Measurements from ENCODE around the gene SPAG16.

Gene SPAG16

DNA sequence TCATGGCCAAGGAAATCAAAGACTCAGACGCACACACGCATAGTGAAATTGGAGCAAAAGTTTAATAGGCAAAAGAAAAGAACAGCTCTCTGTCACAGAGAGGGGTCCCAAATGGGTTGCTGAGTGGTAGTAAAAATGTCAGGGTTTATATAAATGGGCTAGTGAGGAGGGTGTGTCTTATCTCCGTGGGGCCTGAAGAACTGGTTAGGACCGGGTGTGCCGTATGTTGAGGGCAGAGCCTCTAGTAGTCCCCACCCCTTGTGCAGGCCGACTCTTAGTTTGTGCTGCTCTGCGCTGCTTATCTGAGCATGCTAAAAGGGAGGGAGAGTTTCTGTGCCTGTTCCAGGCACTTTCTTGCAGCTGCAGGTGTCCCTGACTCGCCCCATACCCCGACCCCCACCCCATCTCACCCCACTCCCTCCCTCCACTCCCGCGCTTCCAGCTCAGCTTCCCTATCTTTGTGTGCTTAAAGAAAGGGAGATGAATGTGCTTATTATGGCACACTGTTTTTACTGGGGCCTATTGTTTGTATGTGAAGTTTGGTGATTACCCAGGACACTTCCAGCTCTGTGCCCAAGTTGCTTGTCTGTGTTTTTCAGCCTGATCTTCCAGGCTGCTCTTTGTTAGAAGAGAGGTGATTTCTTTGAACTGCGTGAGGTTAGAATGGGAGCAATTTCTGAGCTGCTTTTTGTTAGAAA, 167.4 kb downstream of the SPAG16 start:
- in situ Hi-C loops (cut with HindIII; ENCODE audit: low sequenced_read_pairs) = no loop called here
- TF ChIP-seq, protein P1, sequence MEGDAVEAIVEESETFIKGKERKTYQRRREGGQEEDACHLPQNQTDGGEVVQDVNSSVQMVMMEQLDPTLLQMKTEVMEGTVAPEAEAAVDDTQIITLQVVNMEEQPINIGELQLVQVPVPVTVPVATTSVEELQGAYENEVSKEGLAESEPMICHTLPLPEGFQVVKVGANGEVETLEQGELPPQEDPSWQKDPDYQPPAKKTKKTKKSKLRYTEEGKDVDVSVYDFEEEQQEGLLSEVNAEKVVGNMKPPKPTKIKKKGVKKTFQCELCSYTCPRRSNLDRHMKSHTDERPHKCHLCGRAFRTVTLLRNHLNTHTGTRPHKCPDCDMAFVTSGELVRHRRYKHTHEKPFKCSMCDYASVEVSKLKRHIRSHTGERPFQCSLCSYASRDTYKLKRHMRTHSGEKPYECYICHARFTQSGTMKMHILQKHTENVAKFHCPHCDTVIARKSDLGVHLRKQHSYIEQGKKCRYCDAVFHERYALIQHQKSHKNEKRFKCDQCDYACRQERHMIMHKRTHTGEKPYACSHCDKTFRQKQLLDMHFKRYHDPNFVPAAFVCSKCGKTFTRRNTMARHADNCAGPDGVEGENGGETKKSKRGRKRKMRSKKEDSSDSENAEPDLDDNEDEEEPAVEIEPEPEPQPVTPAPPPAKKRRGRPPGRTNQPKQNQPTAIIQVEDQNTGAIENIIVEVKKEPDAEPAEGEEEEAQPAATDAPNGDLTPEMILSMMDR (IDR thresholded peaks at IDR 0.05; ENCODE audit: low read depth, low read length, missing control alignments) = no peak
- H3K4me3 ChIP-seq (ENCODE audit: low read depth, low read length) = no peak overlapping the region
- DNase-seq (ENCODE audit: low read depth) = no peak

DNA sequence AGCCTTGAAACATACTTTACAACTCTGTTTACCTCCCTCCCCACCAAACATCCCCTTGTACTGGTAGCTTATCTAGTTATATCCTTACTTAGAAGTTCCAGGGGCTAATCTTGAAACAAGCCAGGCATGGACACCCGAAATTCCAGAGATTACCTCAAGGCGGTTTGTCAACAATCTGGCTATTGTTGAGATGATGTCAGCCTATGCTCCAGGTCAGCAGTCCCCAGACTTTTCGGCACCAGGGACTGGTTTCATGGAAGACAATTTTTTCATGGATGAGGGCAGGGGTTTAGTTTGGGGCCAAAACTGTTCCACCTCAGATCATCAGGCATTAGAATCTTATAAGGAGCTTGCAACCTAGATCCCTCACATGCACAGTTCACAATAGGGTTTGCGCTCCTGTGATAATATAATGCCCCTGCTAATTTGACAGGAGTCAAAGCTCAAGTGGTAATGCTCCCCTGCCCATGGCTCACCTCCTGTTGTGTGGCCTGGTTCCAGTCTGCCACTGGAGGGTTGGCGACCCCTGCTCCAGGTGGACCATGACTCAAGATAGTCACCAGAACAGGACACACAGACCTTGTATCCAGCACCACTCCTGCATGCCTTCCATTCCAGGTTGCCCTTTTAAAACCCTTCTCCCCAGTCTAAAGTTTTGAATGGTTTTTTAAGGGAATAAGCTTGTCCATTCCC, 171.2 kb downstream of the SPAG16 start:
- H3K4me3 ChIP-seq (ENCODE audit: low read depth, low read length) = no peak overlapping the region
- TF ChIP-seq, protein P1 (IDR thresholded peaks at IDR 0.05; ENCODE audit: low read depth, low read length, missing control alignments) = no peak
- in situ Hi-C loops (cut with HindIII; ENCODE audit: low sequenced_read_pairs) = no loop called here
- no peak for DNase-seq (ENCODE audit: low read depth)

DNA sequence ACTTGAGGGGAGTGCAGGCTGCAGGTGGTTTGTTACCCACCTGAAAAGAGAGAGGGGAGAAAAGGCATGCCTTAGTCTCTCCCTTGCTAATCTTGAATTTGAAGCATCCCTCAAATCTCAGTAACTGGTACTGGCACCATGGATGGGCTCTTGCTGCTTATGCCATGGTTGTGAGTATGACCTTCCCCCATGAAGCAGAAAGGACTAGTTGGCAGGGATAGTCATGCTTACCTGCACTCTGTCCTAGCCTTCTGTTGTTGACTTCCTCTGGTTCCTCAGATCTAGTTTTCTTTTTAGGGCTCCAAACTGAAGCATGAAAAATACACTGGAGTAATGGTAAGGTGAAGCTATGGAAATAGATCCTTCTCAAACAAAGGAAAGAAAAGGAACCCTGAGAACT, 191.2 kb downstream of the SPAG16 start:
- DNase-seq (ENCODE audit: low read depth) = no peak

GRCh38 chr2:213476641-213477040, 192.4 kb downstream of the SPAG16 start:
- in situ Hi-C loops (cut with HindIII; ENCODE audit: low sequenced_read_pairs) = no loop called here
- TF ChIP-seq, protein P1 (IDR thresholded peaks at IDR 0.05; ENCODE audit: low read depth, low read length, missing control alignments) = no peak
- DNase-seq (ENCODE audit: low read depth) = no peak
- H3K4me3 ChIP-seq (ENCODE audit: low read depth, low read length) = no peak overlapping the region

More for the DNA sequence above, 191.2 kb downstream of the SPAG16 start:
- TF ChIP-seq, protein P1 (IDR thresholded peaks at IDR 0.05; ENCODE audit: low read depth, low read length, missing control alignments) = no peak
- no peak overlapping the region for H3K4me3 ChIP-seq (ENCODE audit: low read depth, low read length)
- in situ Hi-C loops (cut with HindIII; ENCODE audit: low sequenced_read_pairs) = no loop called here

- in situ Hi-C loops (cut with HindIII; ENCODE audit: low sequenced_read_pairs) = no loop called here
- TF ChIP-seq, protein P1 (IDR thresholded peaks at IDR 0.05; ENCODE audit: low read depth, low read length, missing control alignments) = no peak
- H3K4me3 ChIP-seq (ENCODE audit: low read depth, low read length) = no peak overlapping the region
- DNase-seq (ENCODE audit: low read depth) = no peak
Observed at GRCh38 chr2:213490087-213490486, 205.8 kb downstream of the SPAG16 start.

DNA sequence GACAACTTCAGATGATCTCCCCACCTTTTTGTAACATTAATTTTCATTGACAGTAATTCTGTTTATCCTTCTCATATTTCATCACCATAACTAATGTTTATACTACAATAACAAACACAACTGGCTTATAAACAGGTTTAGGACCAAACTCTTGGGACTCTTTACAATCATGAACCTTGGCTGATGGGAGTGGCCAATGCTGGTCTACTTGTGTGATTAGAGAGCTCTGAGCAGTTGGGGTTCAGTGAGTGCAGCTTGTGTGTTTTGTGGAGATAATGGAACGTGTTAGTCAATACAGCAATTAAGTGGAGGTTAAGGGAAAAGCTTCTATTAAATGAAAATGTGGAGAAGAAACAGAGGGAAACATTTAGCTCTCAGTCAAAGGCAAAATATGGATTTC, 207.1 kb downstream of the SPAG16 start:
- TF ChIP-seq, protein P1 (IDR thresholded peaks at IDR 0.05; ENCODE audit: low read depth, low read length, missing control alignments) = no peak
- DNase-seq (ENCODE audit: low read depth) = no peak
- no peak overlapping the region for H3K4me3 ChIP-seq (ENCODE audit: low read depth, low read length)
- in situ Hi-C loops (cut with HindIII; ENCODE audit: low sequenced_read_pairs) = no loop called here

All from astrocyte of the cerebellum (primary cell).